HepG2 (cell line): ENCODE measurements around the gene CPNE1.

ENCODE experiments used
- ARID2 ChIP-seq: sonication (generic); formaldehyde crosslinking; IDR thresholded peaks from 2 replicates; pipeline ENCODE4 v1.8.1; 2022; ENCODE audit warnings: mild to moderate bottlenecking, missing genetic modification reagents, borderline replicate concordance
- CENPX ChIP-seq: sonication (generic); formaldehyde crosslinking; IDR thresholded peaks from 2 replicates; pipeline ENCODE4 v1.9.0; 2021; ENCODE audit warnings: mild to moderate bottlenecking, missing genetic modification reagents, moderate library complexity
- CHD2 ChIP-seq: IDR thresholded peaks from 2 replicates; pipeline ENCODE4 v1.6.1; 2011; ENCODE audit warnings: low read depth, low read length, improper control_type of control experiment
- CTCF ChIP-seq: sonication (generic); formaldehyde crosslinking; IDR thresholded peaks from 2 replicates; pipeline ENCODE4 v1.5.0; 2020; ENCODE audit warnings: mild to moderate bottlenecking, missing genetic modification reagents, moderate library complexity
- RBFOX2 ChIP-seq: fragments of 200-400 bp; formaldehyde crosslinking; IDR thresholded peaks from 2 replicates; pipeline ENCODE4 v1.6.1; 2017; ENCODE audit warnings: low read depth, mild to moderate bottlenecking, low read length
- SNAPC5 ChIP-seq: sonication (generic); formaldehyde crosslinking; IDR thresholded peaks from 2 replicates; pipeline ENCODE4 v1.8.1; 2023; ENCODE audit warnings: mild to moderate bottlenecking, missing genetic modification reagents, borderline replicate concordance
- THAP8 ChIP-seq: sonication (generic); formaldehyde crosslinking; IDR thresholded peaks from 2 replicates; pipeline ENCODE4 v1.5.1; 2020; ENCODE audit warnings: missing genetic modification reagents, mild to moderate bottlenecking, borderline replicate concordance
- ZNF124 ChIP-seq: sonication (generic); formaldehyde crosslinking; IDR thresholded peaks from 2 replicates; pipeline ENCODE4 v1.4.0; 2020; ENCODE audit warnings: missing genetic modification reagents

GRCh38 chr20:35635652-35636051 lies 29.0 kb downstream of the CPNE1 start:
- TF ChIP-seq CHD2 (no peak), ARID2 (CRISPR knock-in tag) (no peak), CTCF (CRISPR knock-in tag) (no peak), ZNF124 (CRISPR knock-in tag) (no peak), RBFOX2 (no peak), SNAPC5 (CRISPR knock-in tag) (no peak), THAP8 (CRISPR knock-in tag) (no peak), CENPX (no peak)
